SIG-M5 treated with dmso at 0.1 percent for 504 hours (cell line): Measurements from ENCODE around the gene ARPC1A.
"Not testable (repeated sequence)": the region's sequence is repeated elsewhere in the genome, so short reads cannot be mapped to it uniquely, and the experiment has no call there.

Source experiments
- DNase-seq: peaks from one replicate; lab custom pipeline; 2025; ENCODE audit not compliant: unreplicated experiment; lab: John Stamatoyannopoulos, UW

ARPC1A gene

GRCh38 chr7:99325592-99326407 is at the start of gene ARPC1A:
Gene ARPC1A, plus strand, starts transcription at chr7:99325898. Its CDS starts 7,456 bp downstream, at chr7:99333354.
- DNase-seq: peak; percentile 86

GRCh38 chr7:99278180-99278579 is 47.5 kb upstream of the ARPC1A start:
- DNase-seq: no peak

GRCh38 chr7:99284165-99284564 is 41.5 kb upstream of the ARPC1A start:
- DNase-seq: not testable (repeated sequence)

- DNase-seq: no peak
Measured at GRCh38 chr7:99287779-99288534, 37.7 kb upstream of the ARPC1A start.

GRCh38 chr7:99289185-99289584 is 36.5 kb upstream of the ARPC1A start:
- no peak for DNase-seq

- DNase-seq: not testable (repeated sequence)
Measured at GRCh38 chr7:99290148-99290547, 35.5 kb upstream of the ARPC1A start.

GRCh38 chr7:99290980-99291607 is 34.6 kb upstream of the ARPC1A start:
- DNase-seq: no peak

GRCh38 chr7:99292127-99292526 is 33.6 kb upstream of the ARPC1A start:
- no peak for DNase-seq

- no peak for DNase-seq
Measured at GRCh38 chr7:99293167-99293566, 32.5 kb upstream of the ARPC1A start.

- no peak for DNase-seq
Measured at GRCh38 chr7:99293650-99294049, 32.0 kb upstream of the ARPC1A start.

- no peak for DNase-seq
Measured at GRCh38 chr7:99296471-99296870, 29.2 kb upstream of the ARPC1A start.

- DNase-seq: no peak
Measured at GRCh38 chr7:99301496-99301895, 24.2 kb upstream of the ARPC1A start.

GRCh38 chr7:99305473-99306260 is 20.0 kb upstream of the ARPC1A start:
- DNase-seq: peak; percentile 15

- no peak for DNase-seq
Measured at GRCh38 chr7:99308461-99309074, 17.1 kb upstream of the ARPC1A start.

- DNase-seq: no peak
Measured at GRCh38 chr7:99309111-99309510, 16.6 kb upstream of the ARPC1A start.

GRCh38 chr7:99310004-99310403 is 15.7 kb upstream of the ARPC1A start:
- DNase-seq: no peak

GRCh38 chr7:99311702-99312101 is 14.0 kb upstream of the ARPC1A start:
- DNase-seq: no peak

- peak; percentile 64 for DNase-seq
Measured at GRCh38 chr7:99312316-99313203, 13.1 kb upstream of the ARPC1A start.

GRCh38 chr7:99313204-99313573 is 12.5 kb upstream of the ARPC1A start:
- no peak for DNase-seq

GRCh38 chr7:99314504-99314903 is 11.2 kb upstream of the ARPC1A start:
- no peak for DNase-seq
